MCF 10A (cell line): Measurements from ENCODE around the gene PIANP. TPM values are rescaled to one million over a fixed set of nuclear protein-coding genes. Genes with fewer than 3 reads are reported as not detected.

Experiments
- BruUV-seq: library from RNA; stranded (reverse); fragments of 400-500 nt; replicated peaks from 2 replicates; lab custom pipeline; 2021; lab: Mats Ljungman, UMichigan
- CTCF ChIA-PET: fragments of 300-600 bp; sonication (Branson Sonifier 250); formaldehyde crosslinking; extraction: SDS; loops from one replicate; lab custom pipeline; 2021; ENCODE audit warnings: antibody characterized with exemption, inconsistent platforms; lab: Yijun Ruan, JAX
- POLR2A ChIA-PET: fragments of 300-600, 350-650 bp; sonication (Branson Sonifier 250); formaldehyde crosslinking; extraction: SDS; loops from one replicate; lab custom pipeline; 2020; ENCODE audit warnings: antibody characterized with exemption, inconsistent platforms; lab: Yijun Ruan, JAX
- DNase-seq: peaks from one replicate; pipeline ENCODE4 v3.0.0-alpha.2; 2018; ENCODE audit not compliant: unreplicated experiment
- H3K27ac Mint-ChIP-seq: one replicate; pipeline ENCODE4 v1.8.0; 2022; ENCODE audit warnings: mild to moderate bottlenecking, low read depth, mixed read lengths; ENCODE audit not compliant: unreplicated experiment
- H3K27me3 Mint-ChIP-seq: one replicate; pipeline ENCODE4 v1.8.0; 2022; ENCODE audit warnings: mixed read lengths; ENCODE audit not compliant: insufficient read depth, unreplicated experiment
- H3K36me3 Mint-ChIP-seq: one replicate; pipeline ENCODE4 v1.8.0; 2022; ENCODE audit warnings: mild to moderate bottlenecking, moderate library complexity, mixed read lengths; ENCODE audit not compliant: insufficient read depth, unreplicated experiment
- H3K4me1 Mint-ChIP-seq: one replicate; pipeline ENCODE4 v1.8.0; 2022; ENCODE audit warnings: mixed read lengths; ENCODE audit not compliant: insufficient read depth, unreplicated experiment
- H3K4me3 Mint-ChIP-seq: one replicate; pipeline ENCODE4 v1.8.0; 2022; ENCODE audit warnings: mild to moderate bottlenecking, moderate library complexity, mixed read lengths; ENCODE audit not compliant: unreplicated experiment
- H3K9me3 Mint-ChIP-seq: one replicate; pipeline ENCODE4 v1.8.0; 2022; ENCODE audit warnings: mixed read lengths; ENCODE audit not compliant: unreplicated experiment
- intact Hi-C: fragments of 100-400 bp; cut with micrococcal nuclease; formaldehyde crosslinking; loops from 2 replicates; pipeline ENCODE4 v1.14.1; 2022
- total RNA-seq: library from RNA; stranded (reverse); gene quantifications from 2 replicates; pipeline ENCODE4 v1.2.3, GENCODE V29; 2022
- TF ChIP-seq, protein P1 (sequence below): fragments of 200-600 bp; IDR thresholded peaks from one replicate; pipeline ENCODE4 v1.8.0; 2022; ENCODE audit warnings: antibody characterized with exemption, mild to moderate bottlenecking; ENCODE audit not compliant: unreplicated experiment

Gene PIANP
- total RNA-seq, 1 experiment from 2014 or later = not detected

- no peak overlapping the region for H3K4me3 Mint-ChIP-seq
- POLR2A ChIA-PET = interaction anchor here (0.7 to 6.6 kb wide), 5 partner anchors 10 to 185 kb away, joined by 3 to 46 read pairs (median 3); partner anchors contain the start of genes COPS7A and MLF2
- H3K36me3 Mint-ChIP-seq = peaks cover 24% of the 10 kb centered on the region
- BruUV-seq = no TSS peak
- peaks cover 9% of the 10 kb centered on the region for H3K4me1 Mint-ChIP-seq
- intact Hi-C loops = loop anchor here (1.0 kb wide), 3 partner anchors 19 to 91 kb away; partner anchors contain the start of gene MLF2
- no peaks in the 10 kb centered on the region for H3K9me3 Mint-ChIP-seq
- no peaks in the 10 kb centered on the region for H3K27me3 Mint-ChIP-seq
- CTCF ChIA-PET = interaction anchor here (0.6 to 9.4 kb wide), 16 partner anchors 8 to 230 kb away, joined by 3 to 83 read pairs (median 4); partner anchors contain the start of genes COPS7A, MLF2 and SPSB2
- TF ChIP-seq, protein P1, sequence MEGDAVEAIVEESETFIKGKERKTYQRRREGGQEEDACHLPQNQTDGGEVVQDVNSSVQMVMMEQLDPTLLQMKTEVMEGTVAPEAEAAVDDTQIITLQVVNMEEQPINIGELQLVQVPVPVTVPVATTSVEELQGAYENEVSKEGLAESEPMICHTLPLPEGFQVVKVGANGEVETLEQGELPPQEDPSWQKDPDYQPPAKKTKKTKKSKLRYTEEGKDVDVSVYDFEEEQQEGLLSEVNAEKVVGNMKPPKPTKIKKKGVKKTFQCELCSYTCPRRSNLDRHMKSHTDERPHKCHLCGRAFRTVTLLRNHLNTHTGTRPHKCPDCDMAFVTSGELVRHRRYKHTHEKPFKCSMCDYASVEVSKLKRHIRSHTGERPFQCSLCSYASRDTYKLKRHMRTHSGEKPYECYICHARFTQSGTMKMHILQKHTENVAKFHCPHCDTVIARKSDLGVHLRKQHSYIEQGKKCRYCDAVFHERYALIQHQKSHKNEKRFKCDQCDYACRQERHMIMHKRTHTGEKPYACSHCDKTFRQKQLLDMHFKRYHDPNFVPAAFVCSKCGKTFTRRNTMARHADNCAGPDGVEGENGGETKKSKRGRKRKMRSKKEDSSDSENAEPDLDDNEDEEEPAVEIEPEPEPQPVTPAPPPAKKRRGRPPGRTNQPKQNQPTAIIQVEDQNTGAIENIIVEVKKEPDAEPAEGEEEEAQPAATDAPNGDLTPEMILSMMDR = no peak
- no peak for DNase-seq
- no peak overlapping the region for H3K27ac Mint-ChIP-seq
Measured at GRCh38 chr12:6734506-6735387, 34.1 kb upstream of the PIANP start.

GRCh38 chr12:6730169-6730568 is 29.6 kb upstream of the PIANP start:
- no peak overlapping the region for H3K27ac Mint-ChIP-seq
- no peaks in the 10 kb centered on the region for H3K27me3 Mint-ChIP-seq
- ChIA-PET CTCF (interaction anchor here (9.4 kb wide), 1 partner anchor 23 kb away, joined by 83 read pairs; the partner anchor contains the start of gene MLF2), POLR2A (interaction anchor here (0.7 to 1.4 kb wide), 2 partner anchors 135 to 208 kb away, joined by 3 read pairs; no protein-coding TSS in a partner anchor)
- H3K9me3 Mint-ChIP-seq = no peaks in the 10 kb centered on the region
- intact Hi-C loops = no loop called here
- no TSS peak for BruUV-seq
- peaks cover 46% of the 10 kb centered on the region for H3K36me3 Mint-ChIP-seq
- TF ChIP-seq, protein P1 = no peak
- H3K4me1 Mint-ChIP-seq = no peaks in the 10 kb centered on the region
- no peak overlapping the region for H3K4me3 Mint-ChIP-seq
- no peak for DNase-seq

- DNase-seq = no peak
- POLR2A ChIA-PET = interaction anchor here (0.5 to 1.4 kb wide), 2 partner anchors 24 to 136 kb away, joined by 3 read pairs; partner anchors contain the start of gene MLF2
- Mint-ChIP-seq H3K4me1 (no peaks in the 10 kb centered on the region), H3K36me3 (peaks cover 46% of the 10 kb centered on the region), H3K27ac (no peak overlapping the region), H3K4me3 (no peak overlapping the region), H3K9me3 (no peaks in the 10 kb centered on the region), H3K27me3 (no peaks in the 10 kb centered on the region)
- TF ChIP-seq, protein P1 = no peak
- no TSS peak for BruUV-seq
- intact Hi-C loops = no loop called here
- CTCF ChIA-PET = interaction anchor here (9.4 kb wide), 1 partner anchor 24 kb away, joined by 83 read pairs; the partner anchor contains the start of gene MLF2
Measured at GRCh38 chr12:6729186-6729585, 28.6 kb upstream of the PIANP start.

DNA sequence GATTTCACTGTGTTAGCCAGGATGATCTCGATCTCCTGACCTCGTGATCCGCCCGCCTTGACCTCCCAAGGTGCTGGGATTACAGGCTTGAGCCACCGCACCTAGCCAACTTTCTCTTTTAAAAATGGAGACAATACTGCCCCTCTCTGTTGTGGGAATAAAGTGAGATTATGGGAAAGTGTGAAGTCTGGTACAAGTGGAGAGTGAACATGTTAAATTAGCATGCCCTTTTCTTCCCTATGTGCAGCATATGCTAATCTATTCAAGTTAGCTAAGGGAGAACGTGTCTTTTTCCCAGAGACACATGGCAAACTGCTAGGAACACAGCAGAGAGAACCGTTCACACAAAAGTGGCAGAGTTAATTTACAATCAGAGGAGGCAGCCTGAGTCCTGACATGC is 24.7 kb upstream of the PIANP start:
- POLR2A ChIA-PET = interaction anchor here (0.8 to 4.7 kb wide), 7 partner anchors 28 to 218 kb away, joined by 3 to 159 read pairs (median 6); partner anchors contain the start of genes CDCA3, MLF2, RNU7-1 and TPI1
- H3K27ac Mint-ChIP-seq = no peak overlapping the region
- BruUV-seq = no TSS peak
- H3K9me3 Mint-ChIP-seq = no peaks in the 10 kb centered on the region
- no peaks in the 10 kb centered on the region for H3K4me1 Mint-ChIP-seq
- H3K4me3 Mint-ChIP-seq = peak overlapping the region; percentile 70
- peaks cover 27% of the 10 kb centered on the region for H3K36me3 Mint-ChIP-seq
- no peaks in the 10 kb centered on the region for H3K27me3 Mint-ChIP-seq
- TF ChIP-seq, protein P1 = no peak
- intact Hi-C loops = no loop called here
- no peak for DNase-seq
- CTCF ChIA-PET = interaction anchor here (0.8 to 4.5 kb wide), 6 partner anchors 11 to 147 kb away, joined by 3 to 29 read pairs (median 4); partner anchors contain the start of genes MLF2 and SPSB2
